Loucy (cell line): ENCODE measurements around the gene MYO3B.

Experiments used
- EZH2phosphoT487 ChIP-seq: fragments of 200-600 bp; IDR thresholded peaks from 2 replicates; pipeline ENCODE4 v1.6.1; 2018; ENCODE audit warnings: antibody characterized with exemption, mild to moderate bottlenecking, moderate library complexity, borderline replicate concordance
- TF ChIP-seq, protein P1 (sequence below): fragments of 200-600 bp; sonication (generic); conservative IDR thresholded peaks from 2 replicates; pipeline ENCODE4 v1.5.1; 2014; ENCODE audit warnings: mild to moderate bottlenecking, antibody characterized with exemption, low read length

DNA sequence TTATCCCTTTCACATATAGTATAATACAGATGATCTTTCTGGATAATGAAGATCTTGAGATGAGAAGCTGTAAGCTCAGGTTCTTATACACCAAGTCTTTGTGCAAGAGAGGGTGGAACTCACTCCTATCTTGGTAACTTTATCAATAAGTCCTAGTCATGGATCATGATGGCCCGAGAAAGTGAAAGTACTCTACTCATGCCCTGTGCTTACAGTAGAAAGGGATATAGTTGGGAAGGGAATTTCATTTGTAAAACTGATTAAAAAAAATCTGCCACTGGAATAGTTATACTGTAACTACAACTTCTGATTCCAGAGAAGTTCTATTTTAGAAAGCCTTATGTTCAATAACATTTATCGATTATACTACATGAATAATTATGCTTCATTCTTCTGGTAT is 51.8 kb downstream of the MYO3B start:
- no peak for TF ChIP-seq EZH2phosphoT487
- TF ChIP-seq, protein P1, sequence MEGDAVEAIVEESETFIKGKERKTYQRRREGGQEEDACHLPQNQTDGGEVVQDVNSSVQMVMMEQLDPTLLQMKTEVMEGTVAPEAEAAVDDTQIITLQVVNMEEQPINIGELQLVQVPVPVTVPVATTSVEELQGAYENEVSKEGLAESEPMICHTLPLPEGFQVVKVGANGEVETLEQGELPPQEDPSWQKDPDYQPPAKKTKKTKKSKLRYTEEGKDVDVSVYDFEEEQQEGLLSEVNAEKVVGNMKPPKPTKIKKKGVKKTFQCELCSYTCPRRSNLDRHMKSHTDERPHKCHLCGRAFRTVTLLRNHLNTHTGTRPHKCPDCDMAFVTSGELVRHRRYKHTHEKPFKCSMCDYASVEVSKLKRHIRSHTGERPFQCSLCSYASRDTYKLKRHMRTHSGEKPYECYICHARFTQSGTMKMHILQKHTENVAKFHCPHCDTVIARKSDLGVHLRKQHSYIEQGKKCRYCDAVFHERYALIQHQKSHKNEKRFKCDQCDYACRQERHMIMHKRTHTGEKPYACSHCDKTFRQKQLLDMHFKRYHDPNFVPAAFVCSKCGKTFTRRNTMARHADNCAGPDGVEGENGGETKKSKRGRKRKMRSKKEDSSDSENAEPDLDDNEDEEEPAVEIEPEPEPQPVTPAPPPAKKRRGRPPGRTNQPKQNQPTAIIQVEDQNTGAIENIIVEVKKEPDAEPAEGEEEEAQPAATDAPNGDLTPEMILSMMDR = no peak
